Measurements from ENCODE around the gene M1AP. TPM values are rescaled to one million over a fixed set of nuclear protein-coding genes. Genes with fewer than 3 reads are reported as not detected.
A peak's percentile ranks its signal among the peaks of the same experiment; 100 is the strongest.

M1AP gene
- total RNA-seq, 1 experiment from 2014 or later: 7.6 TPM

GRCh38 chr2:74551942-74552913, 95.9 kb downstream of the M1AP start:
- no peak overlapping the region for H4K5ac ChIP-seq (ENCODE audit: insufficient read length, low read depth, low read length)
- WGBS (ENCODE audit: extremely low coverage, insufficient read length, low lambda C conversion rate): no CpG with 5 or more reads among the region's 21 CpGs
- 0 out of 2 replicates have a peak, but pooled peaks cover 2% of the 10 kb centered on the region for H3K79me2 ChIP-seq (ENCODE audit: insufficient read depth, low read length)
- H3K56ac ChIP-seq (ENCODE audit: insufficient read length, low read depth, low read length): no peak overlapping the region
- Mint-ChIP-seq H3K27ac (no peak overlapping the region; a peak in 1 of 7 replicates), H3K36me3 (ENCODE audit: insufficient read depth in 1 of 3, low read depth in 3 of 3) (peaks cover 0 to 19% (median 14%) of the 10 kb centered on the region in 3 experiments; a peak in 6 of 7 replicates), H3K4me3 (peak overlapping the region; percentile 92 to 93; a peak in 4 of 5 replicates), H3K9me3 (no peaks in the 10 kb centered on the region), H3K27me3 (ENCODE audit: low read depth) (peaks cover 68% of the 10 kb centered on the region), H3K4me1 (peaks cover 31% of the 10 kb centered on the region in 2 experiments)
- H3K9me3 ChIP-seq (ENCODE audit: control insufficient read depth, low read depth, low read length): no peaks in the 10 kb centered on the region
- H4K8ac ChIP-seq (replicated peaks; ENCODE audit: insufficient read length, low read depth, low read length): no peak overlapping the region
- H4K20me1 ChIP-seq (ENCODE audit: control insufficient read depth, insufficient read depth, insufficient read length): no peaks in the 10 kb centered on the region
- no peak overlapping the region for H4K91ac ChIP-seq (ENCODE audit: insufficient read length, low read depth, low read length)
- H2AFZ ChIP-seq (ENCODE audit: low read length): no peak overlapping the region
- no peak overlapping the region for H3K23ac ChIP-seq (ENCODE audit: insufficient read length, low read depth, low read length)
- peaks cover 23% of the 10 kb centered on the region for H3K23me2 ChIP-seq (ENCODE audit: insufficient read length, low read depth, low read length, poor library complexity, severe bottlenecking)
- no peak overlapping the region for H3T11ph ChIP-seq (ENCODE audit: low read length)
- H3K79me1 ChIP-seq (ENCODE audit: insufficient read depth, low read depth, low read length, poor library complexity, severe bottlenecking): no peaks in the 10 kb centered on the region
- TF ChIP-seq, protein P1, sequence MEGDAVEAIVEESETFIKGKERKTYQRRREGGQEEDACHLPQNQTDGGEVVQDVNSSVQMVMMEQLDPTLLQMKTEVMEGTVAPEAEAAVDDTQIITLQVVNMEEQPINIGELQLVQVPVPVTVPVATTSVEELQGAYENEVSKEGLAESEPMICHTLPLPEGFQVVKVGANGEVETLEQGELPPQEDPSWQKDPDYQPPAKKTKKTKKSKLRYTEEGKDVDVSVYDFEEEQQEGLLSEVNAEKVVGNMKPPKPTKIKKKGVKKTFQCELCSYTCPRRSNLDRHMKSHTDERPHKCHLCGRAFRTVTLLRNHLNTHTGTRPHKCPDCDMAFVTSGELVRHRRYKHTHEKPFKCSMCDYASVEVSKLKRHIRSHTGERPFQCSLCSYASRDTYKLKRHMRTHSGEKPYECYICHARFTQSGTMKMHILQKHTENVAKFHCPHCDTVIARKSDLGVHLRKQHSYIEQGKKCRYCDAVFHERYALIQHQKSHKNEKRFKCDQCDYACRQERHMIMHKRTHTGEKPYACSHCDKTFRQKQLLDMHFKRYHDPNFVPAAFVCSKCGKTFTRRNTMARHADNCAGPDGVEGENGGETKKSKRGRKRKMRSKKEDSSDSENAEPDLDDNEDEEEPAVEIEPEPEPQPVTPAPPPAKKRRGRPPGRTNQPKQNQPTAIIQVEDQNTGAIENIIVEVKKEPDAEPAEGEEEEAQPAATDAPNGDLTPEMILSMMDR (conservative IDR thresholded peaks at IDR 0.05): no peak
- H2BK5ac ChIP-seq (ENCODE audit: insufficient read length, low read length): no peak overlapping the region
- H3K4me2 ChIP-seq (ENCODE audit: insufficient read depth, insufficient read length, low read length): peak overlapping the region; percentile 63
- no peak overlapping the region for H2BK12ac ChIP-seq (ENCODE audit: insufficient read length, low read depth, low read length)
- no peak overlapping the region for H3K18ac ChIP-seq (ENCODE audit: insufficient read length, low read depth, low read length)
- no peak overlapping the region for H2BK15ac ChIP-seq (ENCODE audit: low read depth, low read length)
- no peak overlapping the region for H2AK5ac ChIP-seq (ENCODE audit: insufficient read length, low read length)
- H3K4ac ChIP-seq (ENCODE audit: low read depth, low read length): no peak overlapping the region
- H2BK120ac ChIP-seq (ENCODE audit: low read depth, low read length, poor library complexity, severe bottlenecking): no peak overlapping the region
- no peak overlapping the region for H3K14ac ChIP-seq (ENCODE audit: insufficient read depth, low read length)
- DNase-seq: no peak
- H2BK20ac ChIP-seq (ENCODE audit: low read depth, low read length, poor library complexity, severe bottlenecking): no peak overlapping the region
- H3K27ac ChIP-seq (ENCODE audit: insufficient read length, low read depth, low read length): no peak overlapping the region
- H3K4me1 ChIP-seq (ENCODE audit: insufficient read depth, low read length): 0 out of 2 replicates have a peak, but pooled peaks cover 2% of the 10 kb centered on the region
- H3K9ac ChIP-seq (ENCODE audit: extremely low read depth, insufficient read length, low read length): no peak overlapping the region
- H3K27me3 ChIP-seq (ENCODE audit: insufficient read depth, low read length): no peaks in the 10 kb centered on the region; the same call in 1 of the 2 replicates
